ENCODE measurements around the gene ABCF2.

The ABCF2 gene

GRCh38 chr7:151226875-151227782 lies at the start of gene ABCF2:
Gene ABCF2 (minus strand): TSS chr7:151227205. CDS start chr7:151226458, 747 bp downstream.
- H3K4me3 ChIP-seq (ENCODE audit: low read length) = peak within 1 kb of the TSS; percentile 87
- TF ChIP-seq, protein P1, sequence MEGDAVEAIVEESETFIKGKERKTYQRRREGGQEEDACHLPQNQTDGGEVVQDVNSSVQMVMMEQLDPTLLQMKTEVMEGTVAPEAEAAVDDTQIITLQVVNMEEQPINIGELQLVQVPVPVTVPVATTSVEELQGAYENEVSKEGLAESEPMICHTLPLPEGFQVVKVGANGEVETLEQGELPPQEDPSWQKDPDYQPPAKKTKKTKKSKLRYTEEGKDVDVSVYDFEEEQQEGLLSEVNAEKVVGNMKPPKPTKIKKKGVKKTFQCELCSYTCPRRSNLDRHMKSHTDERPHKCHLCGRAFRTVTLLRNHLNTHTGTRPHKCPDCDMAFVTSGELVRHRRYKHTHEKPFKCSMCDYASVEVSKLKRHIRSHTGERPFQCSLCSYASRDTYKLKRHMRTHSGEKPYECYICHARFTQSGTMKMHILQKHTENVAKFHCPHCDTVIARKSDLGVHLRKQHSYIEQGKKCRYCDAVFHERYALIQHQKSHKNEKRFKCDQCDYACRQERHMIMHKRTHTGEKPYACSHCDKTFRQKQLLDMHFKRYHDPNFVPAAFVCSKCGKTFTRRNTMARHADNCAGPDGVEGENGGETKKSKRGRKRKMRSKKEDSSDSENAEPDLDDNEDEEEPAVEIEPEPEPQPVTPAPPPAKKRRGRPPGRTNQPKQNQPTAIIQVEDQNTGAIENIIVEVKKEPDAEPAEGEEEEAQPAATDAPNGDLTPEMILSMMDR (conservative IDR thresholded peaks at IDR 0.05; ENCODE audit: low read depth, low read length) = no peak
- peak; percentile 98 for DNase-seq (ENCODE audit: low read depth)

DNA sequence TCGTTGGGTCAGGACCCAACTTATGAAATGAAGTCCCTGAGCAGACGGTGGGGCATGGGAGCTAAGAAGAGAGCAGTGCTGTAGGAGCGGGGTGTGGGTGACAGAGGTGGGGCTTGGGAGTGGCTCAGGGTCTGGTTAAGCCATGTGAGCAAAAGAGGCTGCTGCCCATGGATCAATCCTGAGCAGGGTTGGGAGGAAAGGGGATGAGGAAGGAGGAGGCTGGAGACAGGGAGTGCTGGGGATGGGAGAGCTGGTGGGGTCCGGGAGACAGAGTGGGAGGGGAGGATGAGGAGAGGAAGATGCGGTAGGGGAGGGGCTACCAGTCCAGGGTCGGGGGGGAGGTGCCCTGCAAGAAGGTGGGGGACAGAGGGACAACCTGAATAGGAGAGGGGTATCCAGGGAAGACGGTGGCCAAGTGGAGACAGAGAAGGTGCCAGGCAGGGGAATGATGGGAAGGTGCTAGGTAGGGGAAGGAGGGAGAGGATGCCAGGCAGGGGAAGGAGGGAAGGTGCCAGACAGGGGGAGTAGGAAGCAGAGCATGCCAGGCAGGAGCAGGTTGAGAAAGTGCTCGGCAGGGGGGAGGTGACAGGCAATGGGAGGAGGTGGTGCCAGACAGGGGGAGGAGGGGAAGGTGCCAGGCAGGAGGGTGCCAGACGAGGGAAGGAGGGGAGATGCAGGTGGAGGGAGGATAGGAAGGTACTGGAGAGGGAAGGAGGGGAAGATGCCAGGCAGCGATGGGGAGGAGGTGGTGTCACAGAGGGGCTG lies 49.0 kb upstream of the ABCF2 start:
- peak overlapping the region; percentile 45 for H3K4me3 ChIP-seq (ENCODE audit: low read length)
- TF ChIP-seq, protein P1 (conservative IDR thresholded peaks at IDR 0.05; ENCODE audit: low read depth, low read length) = no peak
- no peak for DNase-seq (ENCODE audit: low read depth)

DNA sequence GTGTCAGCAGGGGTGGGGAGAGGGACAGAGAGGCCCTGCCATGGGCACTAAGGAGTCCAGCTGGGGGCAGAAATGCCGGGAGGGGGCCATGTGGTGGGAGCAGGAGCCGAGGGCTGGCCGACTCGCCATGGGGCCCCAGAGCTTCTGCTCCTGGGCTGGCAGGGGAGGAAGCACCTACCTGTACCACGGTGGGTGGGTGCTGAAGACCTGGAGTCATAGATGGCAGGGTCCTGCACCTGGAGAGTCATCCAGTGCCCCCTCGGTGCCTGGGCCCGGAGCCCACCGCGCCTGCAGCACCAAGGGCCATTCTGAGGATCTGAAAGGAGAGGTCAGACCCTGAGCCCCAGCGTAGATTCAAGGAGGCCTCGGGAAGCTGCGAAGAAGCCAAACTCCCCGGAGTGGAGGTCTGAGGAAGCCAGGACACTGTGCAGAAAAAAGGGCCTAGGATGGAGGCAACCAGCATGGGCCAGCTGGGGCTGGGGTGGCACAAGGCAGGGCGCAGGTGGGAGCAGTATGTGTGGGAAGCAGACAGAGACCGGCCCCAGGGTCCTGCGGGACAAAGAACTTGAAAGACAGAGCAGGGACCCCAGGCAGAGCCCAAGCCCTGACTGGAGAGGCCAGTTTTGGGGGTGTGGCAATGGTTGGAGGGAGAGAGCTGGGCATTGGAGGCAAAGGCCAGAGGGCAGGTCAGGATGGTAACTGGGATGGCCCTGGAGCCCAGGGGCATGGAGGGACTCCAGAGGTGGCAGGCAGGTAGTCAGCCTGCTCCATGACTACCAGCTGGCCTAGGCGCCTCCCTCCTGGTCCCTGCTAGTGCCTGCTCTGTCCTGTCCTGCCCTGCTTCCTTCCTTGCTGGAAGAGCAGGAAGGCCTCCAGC lies 48.2 kb upstream of the ABCF2 start:
- TF ChIP-seq, protein P1 (conservative IDR thresholded peaks at IDR 0.05; ENCODE audit: low read depth, low read length) = no peak
- DNase-seq (ENCODE audit: low read depth) = no peak
- no peak overlapping the region for H3K4me3 ChIP-seq (ENCODE audit: low read length)

DNA sequence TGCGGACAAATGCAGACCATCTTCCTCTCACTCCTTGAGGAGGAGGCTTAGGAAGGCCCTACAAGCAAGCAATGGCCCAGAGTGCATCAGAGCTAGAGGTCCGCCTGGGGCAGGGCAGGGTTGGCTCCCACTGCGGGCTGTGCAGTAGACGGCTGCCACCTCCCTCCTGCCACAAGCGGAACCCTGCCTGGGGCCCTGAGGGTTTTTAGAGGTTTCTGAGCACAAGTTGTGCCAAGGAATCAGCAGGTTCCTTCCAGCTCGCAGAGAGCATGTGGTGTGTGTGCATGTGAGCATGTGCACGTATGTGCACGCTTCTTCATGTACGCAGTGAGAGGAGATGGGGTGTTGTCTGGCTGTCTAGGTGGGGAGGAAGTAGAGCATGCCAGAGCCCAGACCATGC lies 47.4 kb upstream of the ABCF2 start:
- TF ChIP-seq, protein P1 (conservative IDR thresholded peaks at IDR 0.05; ENCODE audit: low read depth, low read length) = no peak

GRCh38 chr7:151273651-151274390 lies 46.8 kb upstream of the ABCF2 start:
- H3K4me3 ChIP-seq (ENCODE audit: low read length) = no peak overlapping the region
- TF ChIP-seq, protein P1 (conservative IDR thresholded peaks at IDR 0.05; ENCODE audit: low read depth, low read length) = no peak
- no peak for DNase-seq (ENCODE audit: low read depth)

More for the DNA sequence above, 47.4 kb upstream of the ABCF2 start:
- no peak overlapping the region for H3K4me3 ChIP-seq (ENCODE audit: low read length)
- DNase-seq (ENCODE audit: low read depth) = no peak

GRCh38 chr7:151272877-151273276 lies 45.9 kb upstream of the ABCF2 start:
- no peak for DNase-seq (ENCODE audit: low read depth)

More at GRCh38 chr7:151272877-151273276, 45.9 kb upstream of the ABCF2 start:
- TF ChIP-seq, protein P1 (conservative IDR thresholded peaks at IDR 0.05; ENCODE audit: low read depth, low read length) = no peak
- H3K4me3 ChIP-seq (ENCODE audit: low read length) = no peak overlapping the region

Measured in retinal pigment epithelial cell (primary cell).